Astrocyte (in vitro differentiated cells and primary cell): Measurements from ENCODE around the gene OR2M7.

Experiments used
- EZH2 ChIP-seq: IDR thresholded peaks from 2 replicates; pipeline ENCODE4 v1.6.1; 2012; ENCODE audit warnings: mild to moderate bottlenecking, low read length, inconsistent platforms; ENCODE audit not compliant: insufficient read depth
- TF ChIP-seq, protein P1 (sequence below): IDR thresholded peaks from 2 replicates; pipeline ENCODE4 v1.5.1; 2011; ENCODE audit warnings: low read depth, mild to moderate bottlenecking, inconsistent platforms, low read length, moderate library complexity; ENCODE audit not compliant: insufficient read depth

GRCh38 chr1:248373761-248374160 lies 49.4 kb upstream of the OR2M7 start:
- TF ChIP-seq, protein P1, sequence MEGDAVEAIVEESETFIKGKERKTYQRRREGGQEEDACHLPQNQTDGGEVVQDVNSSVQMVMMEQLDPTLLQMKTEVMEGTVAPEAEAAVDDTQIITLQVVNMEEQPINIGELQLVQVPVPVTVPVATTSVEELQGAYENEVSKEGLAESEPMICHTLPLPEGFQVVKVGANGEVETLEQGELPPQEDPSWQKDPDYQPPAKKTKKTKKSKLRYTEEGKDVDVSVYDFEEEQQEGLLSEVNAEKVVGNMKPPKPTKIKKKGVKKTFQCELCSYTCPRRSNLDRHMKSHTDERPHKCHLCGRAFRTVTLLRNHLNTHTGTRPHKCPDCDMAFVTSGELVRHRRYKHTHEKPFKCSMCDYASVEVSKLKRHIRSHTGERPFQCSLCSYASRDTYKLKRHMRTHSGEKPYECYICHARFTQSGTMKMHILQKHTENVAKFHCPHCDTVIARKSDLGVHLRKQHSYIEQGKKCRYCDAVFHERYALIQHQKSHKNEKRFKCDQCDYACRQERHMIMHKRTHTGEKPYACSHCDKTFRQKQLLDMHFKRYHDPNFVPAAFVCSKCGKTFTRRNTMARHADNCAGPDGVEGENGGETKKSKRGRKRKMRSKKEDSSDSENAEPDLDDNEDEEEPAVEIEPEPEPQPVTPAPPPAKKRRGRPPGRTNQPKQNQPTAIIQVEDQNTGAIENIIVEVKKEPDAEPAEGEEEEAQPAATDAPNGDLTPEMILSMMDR = no peak
- TF ChIP-seq EZH2 = no peak
